Progenitor cell of endocrine pancreas (in vitro differentiated cells): ENCODE measurements around the gene MRTFA. TPM values are rescaled to one million over a fixed set of nuclear protein-coding genes. Genes with fewer than 3 reads are reported as not detected.
"Not testable (repeated sequence)": the region's sequence is repeated elsewhere in the genome, so short reads cannot be mapped to it uniquely, and the experiment has no call there.

Source experiments
- DNase-seq: peaks from one replicate; pipeline ENCODE4 v3.0.0; 2021; ENCODE audit warnings: low spot score; ENCODE audit not compliant: unreplicated experiment
- H3K27ac Mint-ChIP-seq: 2 replicates; pipeline ENCODE4 v1.8.0; 2021; ENCODE audit warnings: mild to moderate bottlenecking, moderate library complexity, mixed read lengths
- H3K27me3 Mint-ChIP-seq: 2 replicates; pipeline ENCODE4 v1.8.0; 2021; ENCODE audit warnings: mixed read lengths
- H3K36me3 Mint-ChIP-seq: 2 replicates; pipeline ENCODE4 v1.8.0; 2022; ENCODE audit warnings: mixed read lengths; ENCODE audit not compliant: insufficient read depth
- H3K4me1 Mint-ChIP-seq: 2 replicates; pipeline ENCODE4 v1.8.0; 2021; ENCODE audit warnings: low read depth, mixed read lengths
- H3K4me3 Mint-ChIP-seq: 2 replicates; pipeline ENCODE4 v1.8.0; 2021; ENCODE audit warnings: low read depth, mild to moderate bottlenecking, moderate library complexity, mixed read lengths
- H3K9me3 Mint-ChIP-seq: 2 replicates; pipeline ENCODE4 v1.8.0; 2021; ENCODE audit warnings: low read depth, mixed read lengths
- total RNA-seq: library from RNA; stranded (reverse); gene quantifications from 2 replicates; pipeline ENCODE4 v1.2.1, GENCODE V29; 2021
- TF ChIP-seq, protein P1 (sequence below): fragments of 200-600 bp; sonication (generic); IDR thresholded peaks from one replicate; pipeline ENCODE4 v1.5.0; 2021; ENCODE audit warnings: antibody characterized with exemption, mild to moderate bottlenecking; ENCODE audit not compliant: unreplicated experiment

The MRTFA gene
- total RNA-seq, 1 donor from 2014 or later: 61.9 TPM

DNA sequence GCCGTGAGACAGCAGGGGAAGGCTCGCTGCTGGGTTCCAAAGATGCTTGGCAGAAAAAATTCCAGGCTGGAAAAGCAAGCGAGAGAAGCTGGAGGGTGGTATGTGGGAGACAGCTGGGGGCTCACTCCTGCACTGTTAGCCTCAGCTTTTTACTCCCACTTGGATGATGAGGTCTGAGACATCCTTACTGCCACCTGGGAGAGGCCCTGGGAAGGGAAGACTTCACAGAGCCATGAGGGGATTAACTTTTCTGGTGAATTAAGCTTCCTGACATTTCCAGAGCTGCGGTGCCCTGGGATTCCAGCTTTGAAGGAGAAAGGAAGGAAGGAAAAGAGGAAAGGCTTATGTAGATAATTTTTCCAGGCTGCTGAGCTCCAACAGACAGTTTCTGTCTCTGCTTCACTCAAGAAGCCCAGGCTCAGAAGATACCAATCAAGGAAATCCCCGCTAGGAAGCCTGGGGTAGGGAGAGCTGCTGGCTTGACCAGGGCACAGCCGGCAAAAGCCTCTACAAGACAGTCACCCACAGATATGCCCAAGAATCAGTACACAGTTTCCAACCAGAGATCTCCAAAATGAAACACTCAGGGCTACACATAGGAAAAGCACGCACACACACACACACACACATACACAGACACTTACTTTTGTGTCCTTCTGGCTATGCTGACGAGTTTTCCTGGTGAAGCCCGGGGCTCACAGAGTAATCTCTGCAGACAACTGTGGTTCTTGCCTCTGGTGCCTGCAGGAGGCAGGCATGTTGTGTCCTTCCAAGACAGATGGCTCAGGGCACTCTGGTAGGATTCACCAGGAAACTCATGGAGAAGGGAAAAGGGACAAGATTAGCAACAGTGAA is 43.7 kb upstream of the MRTFA start:
- TF ChIP-seq, protein P1, sequence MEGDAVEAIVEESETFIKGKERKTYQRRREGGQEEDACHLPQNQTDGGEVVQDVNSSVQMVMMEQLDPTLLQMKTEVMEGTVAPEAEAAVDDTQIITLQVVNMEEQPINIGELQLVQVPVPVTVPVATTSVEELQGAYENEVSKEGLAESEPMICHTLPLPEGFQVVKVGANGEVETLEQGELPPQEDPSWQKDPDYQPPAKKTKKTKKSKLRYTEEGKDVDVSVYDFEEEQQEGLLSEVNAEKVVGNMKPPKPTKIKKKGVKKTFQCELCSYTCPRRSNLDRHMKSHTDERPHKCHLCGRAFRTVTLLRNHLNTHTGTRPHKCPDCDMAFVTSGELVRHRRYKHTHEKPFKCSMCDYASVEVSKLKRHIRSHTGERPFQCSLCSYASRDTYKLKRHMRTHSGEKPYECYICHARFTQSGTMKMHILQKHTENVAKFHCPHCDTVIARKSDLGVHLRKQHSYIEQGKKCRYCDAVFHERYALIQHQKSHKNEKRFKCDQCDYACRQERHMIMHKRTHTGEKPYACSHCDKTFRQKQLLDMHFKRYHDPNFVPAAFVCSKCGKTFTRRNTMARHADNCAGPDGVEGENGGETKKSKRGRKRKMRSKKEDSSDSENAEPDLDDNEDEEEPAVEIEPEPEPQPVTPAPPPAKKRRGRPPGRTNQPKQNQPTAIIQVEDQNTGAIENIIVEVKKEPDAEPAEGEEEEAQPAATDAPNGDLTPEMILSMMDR: no peak
- no peaks in the 10 kb centered on the region for H3K36me3 Mint-ChIP-seq
- H3K4me1 Mint-ChIP-seq: peaks cover 7% of the 10 kb centered on the region
- DNase-seq: no peak
- peaks cover 49% of the 10 kb centered on the region for H3K27me3 Mint-ChIP-seq
- no peaks in the 10 kb centered on the region for H3K9me3 Mint-ChIP-seq
- no peak overlapping the region for H3K27ac Mint-ChIP-seq
- no peak overlapping the region for H3K4me3 Mint-ChIP-seq

DNA sequence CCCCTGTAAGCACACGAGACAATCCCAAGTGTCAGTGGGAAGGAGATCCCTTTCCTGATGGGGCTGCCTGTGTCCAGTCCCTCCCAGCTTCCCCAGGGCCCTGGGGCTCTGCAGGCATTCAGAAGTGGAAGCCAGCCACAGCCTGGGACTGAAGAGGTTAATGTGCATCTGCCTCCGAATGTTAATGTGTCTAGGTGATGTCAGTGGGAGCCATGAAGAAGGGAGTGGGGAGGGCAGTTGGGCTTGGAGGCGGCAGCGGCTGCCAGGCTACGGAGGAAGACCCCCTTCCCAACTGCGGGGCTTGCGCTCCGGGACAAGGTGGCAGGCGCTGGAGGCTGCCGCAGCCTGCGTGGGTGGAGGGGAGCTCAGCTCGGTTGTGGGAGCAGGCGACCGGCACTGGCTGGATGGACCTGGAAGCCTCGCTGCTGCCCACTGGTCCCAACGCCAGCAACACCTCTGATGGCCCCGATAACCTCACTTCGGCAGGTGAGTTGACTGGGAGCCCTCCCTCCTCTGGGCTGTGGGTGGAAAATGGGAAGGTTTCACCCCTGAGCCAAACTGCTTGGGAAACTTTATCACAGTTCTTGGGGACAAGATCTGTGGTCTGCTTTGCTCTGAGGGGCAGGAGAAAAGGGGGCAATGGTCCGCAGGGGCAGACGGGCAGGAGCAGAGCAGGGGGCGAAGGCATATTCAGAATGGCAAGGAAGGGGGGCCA is 42.9 kb upstream of the MRTFA start, which contains the start of gene MCHR1:
Gene MCHR1, plus strand, starts transcription at position 236 of the 715 bp plus-strand sequence. Its CDS starts 169 bp downstream, at position 405.
- Mint-ChIP-seq H3K4me3 (peak within 1 kb of the TSS; percentile 50), H3K27me3 (peaks cover 42% of the 10 kb centered on the region), H3K27ac (peak within 1 kb of the TSS; percentile 66), H3K4me1 (peaks cover 7% of the 10 kb centered on the region), H3K9me3 (no peaks in the 10 kb centered on the region), H3K36me3 (no peaks in the 10 kb centered on the region)
- TF ChIP-seq, protein P1: no peak
- DNase-seq: no peak

DNA sequence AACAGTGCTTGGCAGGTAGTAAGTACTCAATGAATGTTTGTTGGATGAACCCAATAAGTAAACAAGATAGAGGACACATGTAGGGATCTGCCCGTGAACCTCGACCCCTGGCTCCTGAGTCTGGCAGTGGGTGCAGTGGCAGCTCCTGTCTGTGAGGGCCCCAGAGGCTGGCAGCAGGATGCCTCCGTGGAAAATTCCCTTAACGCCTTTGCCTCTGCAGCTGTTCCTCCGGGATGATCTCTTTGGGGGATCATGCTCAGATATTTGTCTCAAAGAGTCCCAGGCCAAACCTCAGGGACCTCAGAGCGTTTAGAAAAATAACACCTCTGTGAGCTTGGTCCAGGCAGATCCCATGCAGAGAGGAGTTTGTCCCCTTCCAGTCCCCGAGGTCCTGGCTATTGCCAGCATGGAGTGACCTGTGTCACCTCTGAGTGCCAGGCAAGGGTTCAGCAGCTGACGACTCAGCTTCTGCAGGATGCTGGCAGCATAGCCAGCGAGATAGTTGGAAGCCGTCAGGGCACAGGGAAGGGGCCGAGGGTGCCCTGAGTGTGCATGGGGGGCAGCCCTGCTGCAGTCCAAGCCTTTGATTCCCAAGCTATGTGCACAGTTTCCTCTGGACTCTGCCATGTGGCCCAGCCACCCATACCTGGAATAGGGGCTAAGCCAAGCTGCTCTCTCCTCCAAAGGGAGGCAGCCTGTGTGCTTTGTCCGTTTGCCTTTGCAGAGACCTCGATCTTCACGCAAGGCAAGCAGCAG is 42.2 kb upstream of the MRTFA start:
- TF ChIP-seq, protein P1: no peak
- H3K4me3 Mint-ChIP-seq: peak overlapping the region; percentile 30
- no peak for DNase-seq
- no peak overlapping the region for H3K27ac Mint-ChIP-seq
- H3K27me3 Mint-ChIP-seq: peaks cover 42% of the 10 kb centered on the region
- H3K4me1 Mint-ChIP-seq: peaks cover 7% of the 10 kb centered on the region
- H3K9me3 Mint-ChIP-seq: no peaks in the 10 kb centered on the region
- H3K36me3 Mint-ChIP-seq: no peaks in the 10 kb centered on the region

DNA sequence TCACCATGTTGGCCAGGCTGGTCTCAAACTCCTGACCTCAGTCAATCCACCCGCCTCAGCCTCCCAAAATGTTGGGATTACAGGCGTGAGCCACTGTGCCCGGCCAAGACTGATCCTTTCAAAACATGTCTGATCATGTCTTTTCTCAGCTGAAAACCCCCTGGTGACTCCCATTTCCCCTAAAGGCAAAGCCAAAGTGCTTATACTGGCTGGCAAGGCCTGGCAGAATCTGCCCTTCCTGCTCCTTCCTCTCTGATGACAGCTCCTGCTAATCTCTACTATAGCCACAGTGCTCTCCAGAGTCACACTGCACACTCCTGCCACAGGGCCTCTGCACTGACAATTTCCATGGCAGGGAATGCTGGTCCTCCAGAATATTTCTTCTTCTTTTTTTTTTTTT is 40.1 kb upstream of the MRTFA start:
- TF ChIP-seq, protein P1: no peak
- no peak overlapping the region for H3K27ac Mint-ChIP-seq

DNA sequence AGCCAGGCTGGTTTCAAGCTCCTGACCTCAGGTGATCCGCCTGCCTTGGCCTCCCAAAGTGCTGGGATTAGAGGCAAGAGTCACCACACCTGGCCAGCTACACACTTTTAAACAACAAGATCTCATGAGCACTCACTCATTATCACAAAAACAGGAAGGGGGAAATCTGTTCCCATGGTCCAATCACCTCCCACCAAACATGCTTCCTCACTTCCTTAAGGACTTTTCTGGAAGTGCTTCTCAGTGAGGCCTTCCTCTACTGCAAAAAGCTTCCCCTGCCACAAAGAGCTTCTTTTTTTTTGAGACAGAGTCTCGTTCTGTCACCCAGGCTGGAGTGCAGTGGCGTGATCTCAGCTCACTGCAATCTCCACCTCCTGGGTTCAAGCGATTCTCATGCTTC is 39.6 kb upstream of the MRTFA start:
- not testable (repeated sequence) for DNase-seq, H3K27ac Mint-ChIP-seq, H3K36me3 Mint-ChIP-seq, H3K4me1 Mint-ChIP-seq, H3K9me3 Mint-ChIP-seq, H3K4me3 Mint-ChIP-seq
- peaks cover 27% of the 10 kb centered on the region for H3K27me3 Mint-ChIP-seq

More for the DNA sequence above, 40.1 kb upstream of the MRTFA start:
- no peak for DNase-seq
- Mint-ChIP-seq H3K36me3 (no peaks in the 10 kb centered on the region), H3K27me3 (peaks cover 32% of the 10 kb centered on the region), H3K4me3 (no peak overlapping the region), H3K9me3 (no peaks in the 10 kb centered on the region), H3K4me1 (peaks cover 7% of the 10 kb centered on the region)
